Pulmonary artery endothelial cell (primary cell): Measurements from ENCODE around the gene ZCCHC2. TPM values are rescaled to one million over a fixed set of nuclear protein-coding genes. Genes with fewer than 3 reads are reported as not detected.
A peak's percentile ranks its signal among the peaks of the same experiment; 100 is the strongest.

ENCODE experiments used
- DNase-seq: peaks from one replicate; pipeline ENCODE4 v3.0.0-alpha.2; 2011; ENCODE audit warnings: low read depth, low spot score
- total RNA-seq: library from RNA; depleted of rRNA; stranded (reverse); fragments of >200 nt; gene quantifications from 2 replicates; pipeline ENCODE4 v1.2.3, GENCODE V29; 2014

The ZCCHC2 gene
- total RNA-seq, 1 donor from 2014 or later, result 15.6 TPM

GRCh38 chr18:62576845-62577512, 54.2 kb downstream of the ZCCHC2 start:
- no peak for DNase-seq

- no peak for DNase-seq
These were observed 54.9 kb downstream of the ZCCHC2 start for GRCh38 chr18:62577765-62578164.

- DNase-seq, result no peak
These were observed 56.2 kb downstream of the ZCCHC2 start for GRCh38 chr18:62578980-62579511.

GRCh38 chr18:62583376-62583775, 60.6 kb downstream of the ZCCHC2 start:
- no peak for DNase-seq

- DNase-seq, result peak; percentile 70
These were observed 61.7 kb downstream of the ZCCHC2 start for GRCh38 chr18:62584241-62585120.

- no peak for DNase-seq
These were observed 62.7 kb downstream of the ZCCHC2 start for GRCh38 chr18:62585274-62586150.

GRCh38 chr18:62586151-62586774, 63.4 kb downstream of the ZCCHC2 start:
- peak; percentile 37 for DNase-seq

GRCh38 chr18:62586781-62587487, 64.1 kb downstream of the ZCCHC2 start:
- no peak for DNase-seq

- DNase-seq, result no peak
These were observed 64.9 kb downstream of the ZCCHC2 start for GRCh38 chr18:62587689-62588088.

- no peak for DNase-seq
These were observed 65.4 kb downstream of the ZCCHC2 start for GRCh38 chr18:62588217-62588616.

GRCh38 chr18:62590799-62591590, 68.2 kb downstream of the ZCCHC2 start:
- DNase-seq, result no peak

GRCh38 chr18:62596145-62597005, 73.5 kb downstream of the ZCCHC2 start:
- no peak for DNase-seq

GRCh38 chr18:62601871-62602270, 79.0 kb downstream of the ZCCHC2 start:
- DNase-seq, result no peak

- no peak for DNase-seq
These were observed 79.9 kb downstream of the ZCCHC2 start for GRCh38 chr18:62602706-62603105.

GRCh38 chr18:62603211-62603610, 80.4 kb downstream of the ZCCHC2 start:
- no peak for DNase-seq

- no peak for DNase-seq
These were observed 81.2 kb downstream of the ZCCHC2 start for GRCh38 chr18:62603979-62604378.

- DNase-seq, result no peak
These were observed 82.9 kb downstream of the ZCCHC2 start for GRCh38 chr18:62605685-62606084.

GRCh38 chr18:62606106-62606505, 83.3 kb downstream of the ZCCHC2 start:
- DNase-seq, result no peak

- no peak for DNase-seq
These were observed 84.5 kb downstream of the ZCCHC2 start for GRCh38 chr18:62607302-62607701.
